ENCODE measurements around the gene GLIPR1L1. TPM values are rescaled to one million over a fixed set of nuclear protein-coding genes. Genes with fewer than 3 reads are reported as not detected.

The GLIPR1L1 gene
- total RNA-seq (2014; rRNA removed; shearing (Covaris generic)), result not detected in 2 replicates
- 3.1 and 4.4 TPM in 2 replicates for polyA plus RNA-seq (2016; fragmentation: Nextera tagmentation; extraction: Ambion mirVana)
- long read RNA-seq, result 0 reads

- no peaks in the 10 kb centered on the region for H4K20me1 ChIP-seq (replicated peaks; ENCODE audit: insufficient read depth)
- peak within 1 kb of the TSS; percentile 65 for H3K4me2 ChIP-seq
- Mint-ChIP-seq H3K4me3 (peak within 1 kb of the TSS; percentile 68), H3K9me3 (peaks cover 3% of the 10 kb centered on the region; the same call in 1 of the 3 replicates), H3K36me3 (ENCODE audit: low read depth) (no peaks in the 10 kb centered on the region), H3K27ac (no peak within 1 kb of the TSS), H3K27me3 (ENCODE audit: insufficient read depth, low read depth, poor library complexity) (peaks cover 4% of the 10 kb centered on the region), H3K4me1 (peaks cover 12% of the 10 kb centered on the region)
- TF ChIP-seq REST (IDR thresholded peaks at IDR 0.05; ENCODE audit: unreplicated experiment) (no peak), STAT1 (IDR thresholded peaks at IDR 0.05; ENCODE audit: unreplicated experiment) (no peak), POLR2AphosphoS5 (IDR thresholded peaks at IDR 0.05; ENCODE audit: low read depth) (no peak), CTCF (conservative IDR thresholded peaks at IDR 0.05; ENCODE audit: low read depth in 2 of 2) (peak; percentile 82 to 96), ZNF331 (CRISPR knock-in tag; IDR thresholded peaks at IDR 0.05; ENCODE audit: low read depth) (no peak), JUNB (IDR thresholded peaks at IDR 0.05; ENCODE audit: unreplicated experiment) (no peak), CREB1 (CRISPR knock-in tag; IDR thresholded peaks at IDR 0.05; ENCODE audit: low read depth) (no peak), ZNF462 (CRISPR knock-in tag; IDR thresholded peaks at IDR 0.05) (0 out of 2 replicates have a peak, but pooled peaks have one; percentile 2), ETS1 (IDR thresholded peaks at IDR 0.05) (no peak), ZNF114 (CRISPR knock-in tag; IDR thresholded peaks at IDR 0.05) (0 out of 2 replicates have a peak, but pooled peaks have one; percentile 8), NANOG (IDR thresholded peaks at IDR 0.05; ENCODE audit: borderline replicate concordance) (no peak), EZH2 (IDR thresholded peaks at IDR 0.05; ENCODE audit: low read depth, unreplicated experiment) (no peak)
- H3K27ac ChIP-seq (ENCODE audit: low read depth), result no peak within 1 kb of the TSS
- no peaks in the 10 kb centered on the region for H3K9me2 ChIP-seq (ENCODE audit: insufficient read depth)
- no peaks in the 10 kb centered on the region for H3K79me2 ChIP-seq (replicated peaks; ENCODE audit: insufficient read depth)
- H3K4me3 ChIP-seq, result peak within 1 kb of the TSS; percentile 47
- peaks cover 5% of the 10 kb centered on the region; the same call in 1 of the 2 replicates for H3K4me1 ChIP-seq (ENCODE audit: insufficient read depth)
- H3K36me3 ChIP-seq (ENCODE audit: insufficient read depth), result no peaks in the 10 kb centered on the region
- H3F3A ChIP-seq (replicated peaks; ENCODE audit: low read depth), result no peaks in the 10 kb centered on the region
- DNase-seq (ENCODE audit: low spot score) (peak; percentile 97), ATAC-seq (peak; percentile 94)
- no peaks in the 10 kb centered on the region for H3K27me3 ChIP-seq (ENCODE audit: insufficient read depth)
- H2AFZ ChIP-seq, result peak within 1 kb of the TSS; percentile 67; the same call in 1 of the 2 replicates
Measured at GRCh38 chr12:75334384-75335030, at the start of gene GLIPR1L1. TSS of gene GLIPR1L1 (plus strand) at chr12:75334670. CDS start at chr12:75334729, 59 bp downstream.
